Panc1 (cell line): ENCODE measurements around the gene ANKH. TPM values are rescaled to one million over a fixed set of nuclear protein-coding genes. Genes with fewer than 3 reads are reported as not detected.

Experiments used
- ATAC-seq: fragments of 200-7000 bp; cut with Tn5 transposase; 2 replicates; pipeline ENCODE4 v1.9.1; 2020; ENCODE audit warnings: mild to moderate bottlenecking, moderate library complexity
- BruUV-seq: library from RNA; stranded (reverse); fragments of 400-500 nt; replicated peaks from 2 replicates; lab custom pipeline; 2021; lab: Mats Ljungman, UMichigan
- CTCF ChIA-PET: fragments of 300-600 bp; sonication (Branson Sonifier 250); formaldehyde crosslinking; loops from one replicate; lab custom pipeline; 2022; ENCODE audit warnings: antibody characterized with exemption; lab: Charles Lee
- POLR2A ChIA-PET: fragments of 300-600 bp; sonication (Branson Sonifier 250); formaldehyde crosslinking; loops from one replicate; lab custom pipeline; 2022; ENCODE audit warnings: antibody characterized with exemption; lab: Charles Lee
- DNase-seq: peaks from one replicate; pipeline ENCODE4 v3.0.0-alpha.2; 2010; ENCODE audit warnings: low read depth, low spot score
- H3K27ac ChIP-seq: 2 replicates; pipeline ENCODE4 v1.5.1; 2011; ENCODE audit warnings: mild to moderate bottlenecking, low read length, inconsistent platforms
- H3K27me3 ChIP-seq: fragments of 200-500 bp; sonication (Bioruptor generic); 2 replicates; pipeline ENCODE4 v1.6.0; 2014; ENCODE audit warnings: low read length, inconsistent platforms; ENCODE audit not compliant: control insufficient read depth, insufficient read depth
- H3K36me3 ChIP-seq: fragments of 200-500 bp; sonication (Bioruptor generic); 2 replicates; pipeline ENCODE4 v1.5.1; 2014; ENCODE audit warnings: inconsistent platforms, mild to moderate bottlenecking, low read length, moderate library complexity; ENCODE audit not compliant: control insufficient read depth, insufficient read depth
- H3K4me1 ChIP-seq: 2 replicates; pipeline ENCODE4 v1.5.1; 2011; ENCODE audit warnings: inconsistent platforms, mild to moderate bottlenecking, low read length, moderate library complexity; ENCODE audit not compliant: control insufficient read depth, insufficient read depth
- H3K4me3 ChIP-seq, 2 experiments: 2 replicates each; pipeline ENCODE4 v1.5.1; 2011 to 2012; ENCODE audit warnings: low read depth in 2 of 2, low read length in 2 of 2, mild to moderate bottlenecking in 2 of 2, inconsistent platforms in 1 of 2, moderate library complexity in 1 of 2
- H3K9me3 ChIP-seq: fragments of 200-500 bp; sonication (Bioruptor generic); 2 replicates; pipeline ENCODE4 v1.5.1; 2014; ENCODE audit warnings: low read depth, mild to moderate bottlenecking, inconsistent platforms, low read length, moderate library complexity; ENCODE audit not compliant: control insufficient read depth, insufficient read depth
- CTCF ChIP-seq: fragments of 450-650 bp; IDR thresholded peaks from 2 replicates; pipeline ENCODE4 v1.5.1; 2017; ENCODE audit warnings: mild to moderate bottlenecking
- POLR2AphosphoS5 ChIP-seq: IDR thresholded peaks from 2 replicates; pipeline ENCODE4 v1.6.1; 2012; ENCODE audit warnings: mild to moderate bottlenecking, low read depth, low read length, moderate library complexity
- REST ChIP-seq, 2 experiments: IDR thresholded peaks; 2 replicates each; pipeline ENCODE4 v1.6.1; 2011 to 2012; ENCODE audit warnings: low read depth in 2 of 2, control low read depth in 1 of 2, low read length in 1 of 2, mild to moderate bottlenecking in 1 of 2, moderate library complexity in 1 of 2; ENCODE audit not compliant: insufficient read depth in 1 of 2
- SIN3A ChIP-seq: IDR thresholded peaks from 2 replicates; pipeline ENCODE4 v1.6.1; 2012; ENCODE audit warnings: low read depth, mild to moderate bottlenecking, low read length, moderate library complexity, borderline replicate concordance; ENCODE audit not compliant: insufficient read depth
- TCF7L2 ChIP-seq: IDR thresholded peaks from 2 replicates; pipeline ENCODE4 v1.6.1; 2011; ENCODE audit warnings: mild to moderate bottlenecking, low read depth, low read length, inconsistent platforms
- in situ Hi-C: cut with HindIII; loops from 2 replicates; pipeline ENCODE4 v1.10.0; 2016; ENCODE audit warnings: low sequenced_read_pairs, low pct_unique_long_range_greater_than_20kb
- intact Hi-C: fragments of 100-400 bp; cut with micrococcal nuclease; formaldehyde crosslinking; loops from one replicate; pipeline ENCODE4 v1.10.0; 2022; ENCODE audit not compliant: unreplicated experiment
- total RNA-seq: library from RNA; stranded (reverse); gene quantifications from one replicate; pipeline ENCODE4 v1.2.1, GENCODE V29; 2021; ENCODE audit not compliant: unreplicated experiment

Gene ANKH
- total RNA-seq, 1 experiment from 2014 or later, result 11.2 TPM

GRCh38 chr5:14895301-14895700 lies 23.7 kb upstream of the ANKH start:
- Histone ChIP-seq H3K27me3 (no peaks in the 10 kb centered on the region), H3K4me3 (no peak overlapping the region), H3K4me1 (no peaks in the 10 kb centered on the region), H3K36me3 (no peaks in the 10 kb centered on the region), H3K27ac (no peak overlapping the region), H3K9me3 (no peaks in the 10 kb centered on the region)
- ATAC-seq, result no peak
- in situ Hi-C loops (no loop called here), intact Hi-C loops (no loop called here)
- BruUV-seq, result no TSS peak
- ChIA-PET POLR2A (no interaction called here), CTCF (no interaction called here)
- TF ChIP-seq POLR2AphosphoS5, result no peak
- no peak for TF ChIP-seq TCF7L2
- no peak for TF ChIP-seq REST (IDR thresholded peaks at IDR 0.05; ENCODE audit: insufficient read depth in 1 of 2, low read depth in 2 of 2, low read length in 1 of 2)
- TF ChIP-seq SIN3A, result no peak
- TF ChIP-seq CTCF, result no peak
- DNase-seq, result no peak

GRCh38 chr5:14894748-14895147 lies 23.2 kb upstream of the ANKH start:
- no peak for ATAC-seq
- Histone ChIP-seq H3K4me3 (no peak overlapping the region), H3K27ac (no peak overlapping the region), H3K9me3 (no peaks in the 10 kb centered on the region), H3K27me3 (no peaks in the 10 kb centered on the region), H3K36me3 (no peaks in the 10 kb centered on the region), H3K4me1 (no peaks in the 10 kb centered on the region)
- intact Hi-C loops (no loop called here), in situ Hi-C loops (no loop called here)
- POLR2A ChIA-PET, result no interaction called here
- TF ChIP-seq TCF7L2 (no peak), SIN3A (no peak), CTCF (no peak), POLR2AphosphoS5 (no peak), REST (IDR thresholded peaks at IDR 0.05; ENCODE audit: insufficient read depth in 1 of 2, low read depth in 2 of 2, low read length in 1 of 2) (no peak)
- no TSS peak for BruUV-seq
- CTCF ChIA-PET, result no interaction called here
- no peak for DNase-seq
